ENCODE results near the gene ANP32A. TPM values are rescaled to one million over a fixed set of nuclear protein-coding genes. Genes with fewer than 3 reads are reported as not detected.

The ANP32A gene
- total RNA-seq, 1 donor from 2014 or later, result 234 TPM

DNA sequence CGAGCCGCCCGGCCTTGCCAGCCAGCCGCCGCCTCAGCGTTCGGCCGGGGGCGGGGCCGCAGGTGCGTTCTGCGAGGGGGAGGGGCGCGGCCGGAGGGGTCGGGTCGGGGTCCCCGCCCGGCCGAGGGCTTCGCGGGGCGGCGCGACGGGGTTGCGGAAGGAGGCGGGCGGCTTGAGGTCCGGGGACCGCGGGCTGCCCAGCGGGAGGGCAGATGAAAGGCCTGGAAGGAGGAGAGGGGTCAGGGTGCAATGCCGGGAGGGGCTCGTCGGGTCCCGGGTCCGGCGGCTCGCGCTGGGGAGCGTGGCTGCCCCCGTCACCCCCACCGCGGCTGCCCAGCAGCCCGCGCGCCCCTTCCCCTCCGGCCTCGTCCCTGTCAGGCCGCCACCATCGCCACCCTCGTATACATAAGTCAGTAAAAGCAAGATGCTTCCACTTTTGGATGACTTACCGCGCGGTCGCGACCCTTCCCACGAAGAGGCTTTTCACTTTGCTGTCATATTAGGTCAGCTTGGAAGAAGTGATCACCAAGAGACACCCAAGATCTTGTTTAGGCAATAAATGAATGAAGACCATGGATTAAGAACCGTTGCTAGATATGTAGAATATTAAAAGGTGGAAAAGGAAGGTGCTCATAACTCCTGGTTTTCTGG, 620 bp upstream of the ANP32A start:
- intact Hi-C loops (cut with micrococcal nuclease), result loop anchor here (5.0 kb wide), 1 partner anchor 544 kb away; the partner anchor contains the start of gene FEM1B

DNA sequence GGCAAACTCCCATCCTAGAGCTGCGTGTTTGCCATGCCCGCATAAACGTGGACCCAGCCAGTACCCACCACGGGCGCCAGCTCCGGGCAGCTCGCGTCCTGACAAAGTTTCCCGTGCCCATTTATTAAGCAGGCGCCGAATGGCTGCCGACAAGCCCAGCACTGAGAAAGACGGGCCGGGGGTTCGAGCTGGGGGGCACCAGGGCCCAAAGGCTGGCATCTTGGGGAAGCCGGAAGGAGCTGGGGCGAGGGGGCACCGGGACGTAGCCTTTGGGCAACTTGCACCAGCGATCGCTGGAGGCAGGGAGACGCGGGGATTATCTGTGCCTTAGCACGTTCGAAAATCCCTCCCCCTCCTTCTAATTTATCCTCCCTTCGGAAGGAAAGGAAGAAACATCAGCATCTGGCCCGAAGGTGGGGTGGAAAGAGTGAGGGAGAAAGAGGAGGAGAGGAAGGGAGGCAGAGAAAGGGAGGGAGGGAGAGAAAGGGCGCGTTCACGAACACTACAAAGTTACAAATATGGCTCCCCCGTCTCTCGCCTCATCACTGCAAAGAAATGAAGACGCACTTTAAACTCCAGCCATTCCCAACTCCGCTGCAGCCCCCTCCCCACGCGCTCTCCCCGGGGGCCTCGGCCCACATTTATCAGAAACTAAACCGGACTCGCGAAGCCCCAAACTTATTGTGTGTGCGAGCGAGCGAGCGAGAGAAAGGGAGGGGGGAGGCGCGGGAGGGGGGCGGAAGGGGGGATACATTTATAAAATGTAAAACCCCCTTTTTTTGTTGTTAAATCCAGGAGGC, 1.0 kb downstream of the ANP32A start:
- intact Hi-C loops (cut with micrococcal nuclease), result loop anchor here (5.0 to 10.0 kb wide), 4 partner anchors 343 to 765 kb away; partner anchors contain the start of genes FEM1B, GLCE, PIAS1 and RPLP1

GRCh38 chr15:68818769-68819494, 1.8 kb downstream of the ANP32A start:
- intact Hi-C loops (cut with micrococcal nuclease), result loop anchor here (5.0 to 10.0 kb wide), 3 partner anchors 343 to 764 kb away; partner anchors contain the start of genes GLCE, PIAS1 and RPLP1

- intact Hi-C loops (cut with micrococcal nuclease), result loop anchor here (5.0 to 10.0 kb wide), 3 partner anchors 344 to 763 kb away; partner anchors contain the start of genes GLCE, PIAS1 and RPLP1
Measured at GRCh38 chr15:68818066-68818768, 2.5 kb downstream of the ANP32A start.

DNA sequence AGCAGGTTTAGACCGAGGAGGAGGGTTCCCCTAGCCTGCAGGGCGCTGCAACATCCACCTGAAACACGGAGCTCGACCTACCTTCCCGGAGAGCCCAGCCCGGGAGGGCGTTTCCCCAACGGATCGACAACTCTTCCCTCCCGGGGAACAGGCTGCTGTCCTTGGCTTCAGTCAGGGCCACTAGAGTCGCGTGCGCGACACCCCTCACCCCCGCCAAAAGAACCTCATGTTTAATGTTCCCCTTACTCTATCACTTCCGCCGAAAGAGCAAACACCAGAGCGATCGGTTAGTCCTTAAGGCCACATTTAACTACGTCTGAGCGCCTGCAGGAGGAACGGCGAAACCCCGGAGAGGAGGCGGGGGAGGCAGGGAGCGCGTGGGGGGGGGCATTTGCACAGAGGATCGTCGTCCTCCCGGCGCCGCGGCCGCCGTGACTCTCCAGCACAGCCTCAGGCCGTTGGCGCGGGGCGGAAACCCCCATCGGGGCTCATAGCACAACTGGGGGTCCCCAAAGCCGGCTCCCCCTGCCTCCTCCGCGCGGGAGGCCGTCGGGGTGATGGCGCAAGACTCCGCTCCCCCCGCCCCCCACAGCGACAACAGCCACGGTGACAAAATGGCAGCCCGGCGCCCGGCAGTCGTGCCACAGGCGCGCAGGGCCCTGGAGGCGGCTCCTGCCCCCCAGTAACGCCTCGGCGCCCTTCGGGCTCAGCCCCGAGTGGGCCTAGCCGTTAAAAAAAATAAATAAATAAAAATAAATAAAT, 3.2 kb downstream of the ANP32A start:
- intact Hi-C loops (cut with micrococcal nuclease), result loop anchor here (1.0 to 10.0 kb wide), 4 partner anchors 22 to 763 kb away; partner anchors contain the start of genes GLCE, PIAS1 and RPLP1

DNA sequence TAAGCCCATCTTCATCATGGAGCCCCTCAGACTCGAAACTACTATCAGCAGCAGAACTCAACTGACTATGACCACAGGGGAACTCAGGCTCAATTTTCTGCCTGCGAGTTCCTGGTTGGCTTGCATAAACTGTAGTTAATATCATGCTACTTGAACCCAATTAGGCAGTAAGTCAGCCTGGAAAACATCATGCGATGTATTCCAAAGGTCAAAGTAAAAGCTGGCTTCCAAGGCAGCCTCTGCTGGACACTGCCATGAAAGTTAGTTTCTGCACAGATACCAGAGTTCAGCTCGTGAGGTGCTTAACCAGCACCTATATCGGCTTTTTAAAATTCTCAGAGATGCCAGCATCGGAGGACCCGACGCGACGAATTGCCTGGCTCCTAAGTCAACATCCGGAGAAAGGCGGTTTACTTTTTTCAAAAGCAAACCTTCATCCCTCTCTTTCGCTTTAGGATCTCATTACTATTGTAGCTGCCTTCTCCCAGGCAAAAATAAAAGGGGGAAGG, 3.8 kb downstream of the ANP32A start:
- intact Hi-C loops (cut with micrococcal nuclease), result loop anchor here (1.0 to 10.0 kb wide), 4 partner anchors 22 to 762 kb away; partner anchors contain the start of genes GLCE, PIAS1 and RPLP1

DNA sequence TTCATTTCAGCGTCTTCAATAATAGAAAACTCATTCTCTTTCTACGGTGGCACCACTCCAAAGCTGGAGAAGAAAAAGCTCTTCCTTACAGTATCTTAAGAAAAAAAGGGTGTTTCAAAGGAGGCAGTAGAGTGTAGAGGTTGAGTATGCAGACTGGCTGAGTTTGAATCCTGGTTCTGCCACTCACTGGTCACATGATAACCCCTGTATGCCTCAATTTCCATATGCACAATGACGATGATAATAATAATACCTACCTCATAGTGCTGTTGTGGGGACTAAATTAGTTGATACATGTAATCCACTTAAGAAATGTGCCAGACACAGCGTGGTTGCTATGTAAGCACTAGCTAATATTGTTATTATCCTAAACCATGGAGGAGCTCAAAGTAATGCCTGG, 4.5 kb downstream of the ANP32A start:
- intact Hi-C loops (cut with micrococcal nuclease), result loop anchor here (5.0 to 10.0 kb wide), 3 partner anchors 346 to 761 kb away; partner anchors contain the start of genes GLCE, PIAS1 and RPLP1

- intact Hi-C loops (cut with micrococcal nuclease), result loop anchor here (5.0 to 10.0 kb wide), 3 partner anchors 347 to 761 kb away; partner anchors contain the start of genes GLCE, PIAS1 and RPLP1
Measured at GRCh38 chr15:68815598-68815997, 5.1 kb downstream of the ANP32A start.

GRCh38 chr15:68814596-68814995, 6.1 kb downstream of the ANP32A start:
- intact Hi-C loops (cut with micrococcal nuclease), result loop anchor here (10.0 kb wide), 1 partner anchor 760 kb away; the partner anchor contains the start of gene PIAS1

DNA sequence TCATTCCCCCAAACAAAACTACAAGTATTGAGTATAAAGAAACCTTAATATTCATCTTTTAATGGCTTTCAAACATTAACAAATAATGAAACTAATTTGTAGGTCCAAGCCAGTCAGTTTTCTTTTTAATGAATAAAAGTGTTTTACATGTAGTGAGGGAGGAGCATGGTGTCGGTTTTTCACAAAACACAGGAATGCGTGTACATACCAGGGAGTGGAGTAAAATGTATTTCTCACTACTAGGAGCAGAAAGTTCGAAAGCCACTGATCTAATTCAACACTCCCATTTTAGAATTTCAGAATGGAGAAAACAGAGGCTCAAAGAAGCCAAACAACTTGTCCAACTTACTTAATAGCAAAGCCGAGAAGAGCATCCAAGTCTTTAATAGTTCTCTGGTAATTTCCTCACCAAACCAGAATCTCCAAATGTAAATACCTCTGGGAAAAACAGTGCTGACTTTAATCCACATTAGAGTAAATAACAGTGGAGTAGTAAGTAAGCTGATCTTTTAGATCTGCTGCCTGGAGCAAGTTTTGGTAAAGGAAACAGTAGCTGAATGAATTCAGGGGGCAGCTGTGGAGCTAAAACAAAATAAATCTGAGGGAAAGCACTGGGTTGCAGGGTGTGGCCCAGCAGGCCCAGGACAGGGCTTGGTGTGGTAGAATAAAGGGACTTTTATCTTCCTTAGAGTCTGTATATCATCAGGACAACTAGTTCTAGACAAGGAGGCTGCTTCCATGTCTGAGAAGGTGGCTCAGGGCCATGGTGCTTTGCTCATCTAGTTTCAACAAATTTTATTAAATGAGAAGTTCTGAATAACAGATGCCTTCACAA, 7.9 kb downstream of the ANP32A start:
- intact Hi-C loops (cut with micrococcal nuclease), result loop anchor here (10.0 kb wide), 1 partner anchor 758 kb away; the partner anchor contains the start of gene PIAS1

DNA sequence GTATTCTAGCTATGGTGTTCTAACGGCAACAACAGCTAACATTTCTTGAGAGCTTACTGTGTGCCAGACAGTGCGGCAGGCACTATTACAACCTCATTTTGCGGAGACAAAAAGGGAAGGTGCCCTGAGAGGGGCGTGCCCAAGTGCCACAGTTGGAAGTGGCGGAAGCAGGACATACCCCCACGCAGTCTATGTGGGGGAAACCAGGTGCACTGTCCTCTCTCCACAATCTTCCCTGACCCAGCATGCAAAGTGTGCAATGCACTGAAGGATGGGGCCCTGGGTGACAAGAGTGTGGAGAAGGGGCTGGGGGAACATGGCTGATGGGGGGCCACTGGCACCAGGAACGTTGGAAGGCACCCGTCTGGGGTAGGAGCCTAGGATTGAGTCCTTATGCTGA, 8.6 kb downstream of the ANP32A start:
- intact Hi-C loops (cut with micrococcal nuclease), result loop anchor here (10.0 kb wide), 1 partner anchor 757 kb away; the partner anchor contains the start of gene PIAS1

DNA sequence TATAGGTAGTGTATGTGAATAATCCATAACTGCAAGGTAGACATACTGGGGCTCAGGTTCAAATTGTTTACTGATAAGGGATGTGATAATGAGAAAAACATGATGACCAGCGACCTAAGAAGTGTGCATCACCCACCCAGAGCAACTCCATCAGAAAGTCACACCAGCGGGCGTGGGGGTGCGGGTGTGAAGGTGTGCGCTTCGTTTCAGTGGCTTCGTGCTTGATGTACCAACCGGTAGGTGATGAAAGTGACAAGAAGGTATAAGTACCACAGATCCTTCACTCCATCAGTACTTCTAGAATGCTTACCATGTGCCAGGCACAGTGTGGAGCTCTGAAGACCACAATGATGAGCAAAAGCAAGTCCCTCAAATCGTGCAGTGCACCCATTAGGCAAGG, 11.2 kb downstream of the ANP32A start:
- intact Hi-C loops (cut with micrococcal nuclease), result no loop called here

- intact Hi-C loops (cut with micrococcal nuclease), result no loop called here
Measured at GRCh38 chr15:68808770-68809169, 11.9 kb downstream of the ANP32A start.

DNA sequence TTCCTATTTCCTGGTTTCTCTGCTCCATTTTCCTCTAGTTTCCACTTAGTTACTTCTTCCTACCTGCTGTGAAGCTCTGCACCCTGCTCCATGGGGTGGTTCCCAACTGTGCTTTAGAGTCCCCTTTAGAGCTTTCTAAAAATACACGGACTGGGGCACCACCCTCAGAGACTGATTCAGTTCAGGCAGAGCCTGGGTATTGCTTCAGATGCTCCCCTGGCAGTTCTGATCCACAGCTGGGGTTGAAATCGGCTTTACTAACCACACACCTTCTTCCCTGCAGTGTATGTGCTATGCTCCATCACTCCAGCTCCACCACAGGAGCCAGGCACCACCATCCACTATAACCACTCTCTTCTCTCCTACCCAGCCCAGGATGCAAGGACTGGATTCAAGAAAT, 12.6 kb downstream of the ANP32A start:
- intact Hi-C loops (cut with micrococcal nuclease), result no loop called here

DNA sequence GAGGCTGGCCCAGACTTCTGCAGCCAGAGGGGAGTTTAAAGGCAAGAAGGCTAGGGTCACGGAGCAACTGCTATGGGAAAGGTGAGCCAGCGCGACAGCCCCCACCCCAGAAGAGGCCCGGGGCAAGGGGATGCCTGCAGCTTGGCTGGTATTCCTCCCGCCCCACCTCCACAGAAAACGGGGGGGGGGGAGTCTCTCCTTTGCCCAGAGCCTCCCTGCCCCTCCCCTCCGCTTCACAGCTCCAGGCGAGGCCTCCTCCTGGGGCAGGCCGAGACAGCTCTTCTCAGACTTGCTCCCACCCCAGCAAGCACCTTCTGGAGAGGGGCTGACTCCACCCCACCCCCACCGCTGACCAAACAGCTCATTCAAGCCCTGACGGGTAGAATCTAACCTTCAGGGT, 13.4 kb downstream of the ANP32A start:
- intact Hi-C loops (cut with micrococcal nuclease), result no loop called here

GRCh38 chr15:68806220-68807060, 14.3 kb downstream of the ANP32A start:
- intact Hi-C loops (cut with micrococcal nuclease), result no loop called here

- intact Hi-C loops (cut with micrococcal nuclease), result no loop called here
Measured at GRCh38 chr15:68802373-68802772, 18.3 kb downstream of the ANP32A start.

All from T-helper 2 cell treated with Interferon-gamma antibody and Interleukin-4, amounts not matched to agents 100 ng/mL and 5 ng/mL, for 36 hours (primary cell).